IMR-90 (cell line): ENCODE measurements around the gene ADAMTS12.

Experiments
- BHLHE40 ChIP-seq: fragments of 150-350 bp; IDR thresholded peaks from 2 replicates; pipeline ENCODE4 v1.6.1; 2016; ENCODE audit warnings: mild to moderate bottlenecking, low read depth, low read length
- CTCF ChIP-seq: conservative IDR thresholded peaks from 2 replicates; pipeline ENCODE4 v1.5.1; 2012; ENCODE audit warnings: mild to moderate bottlenecking, low read depth, low read length, improper control_type of control experiment
- FOS ChIP-seq: fragments of 150-350 bp; IDR thresholded peaks from 2 replicates; pipeline ENCODE4 v1.6.1; 2016; ENCODE audit warnings: low read depth, low read length
- MAFK ChIP-seq: IDR thresholded peaks from 2 replicates; pipeline ENCODE4 v1.6.1; 2012; ENCODE audit warnings: low read depth, low read length, improper control_type of control experiment
- MAZ ChIP-seq: IDR thresholded peaks from 2 replicates; pipeline ENCODE4 v1.6.1; 2012; ENCODE audit warnings: low read depth, mild to moderate bottlenecking, low read length, improper control_type of control experiment, moderate library complexity, borderline replicate concordance
- MXI1 ChIP-seq: IDR thresholded peaks from 2 replicates; pipeline ENCODE4 v1.6.1; 2012; ENCODE audit warnings: low read depth, mild to moderate bottlenecking, low read length, moderate library complexity, borderline replicate concordance
- POLR2A ChIP-seq: IDR thresholded peaks from 2 replicates; pipeline ENCODE4 v1.6.1; 2012; ENCODE audit warnings: mild to moderate bottlenecking, low read depth, low read length
- SMC3 ChIP-seq: fragments of 150-350 bp; IDR thresholded peaks from 2 replicates; pipeline ENCODE4 v1.6.1; 2016; ENCODE audit warnings: low read depth, mild to moderate bottlenecking, antibody characterized with exemption, low read length, moderate library complexity

DNA sequence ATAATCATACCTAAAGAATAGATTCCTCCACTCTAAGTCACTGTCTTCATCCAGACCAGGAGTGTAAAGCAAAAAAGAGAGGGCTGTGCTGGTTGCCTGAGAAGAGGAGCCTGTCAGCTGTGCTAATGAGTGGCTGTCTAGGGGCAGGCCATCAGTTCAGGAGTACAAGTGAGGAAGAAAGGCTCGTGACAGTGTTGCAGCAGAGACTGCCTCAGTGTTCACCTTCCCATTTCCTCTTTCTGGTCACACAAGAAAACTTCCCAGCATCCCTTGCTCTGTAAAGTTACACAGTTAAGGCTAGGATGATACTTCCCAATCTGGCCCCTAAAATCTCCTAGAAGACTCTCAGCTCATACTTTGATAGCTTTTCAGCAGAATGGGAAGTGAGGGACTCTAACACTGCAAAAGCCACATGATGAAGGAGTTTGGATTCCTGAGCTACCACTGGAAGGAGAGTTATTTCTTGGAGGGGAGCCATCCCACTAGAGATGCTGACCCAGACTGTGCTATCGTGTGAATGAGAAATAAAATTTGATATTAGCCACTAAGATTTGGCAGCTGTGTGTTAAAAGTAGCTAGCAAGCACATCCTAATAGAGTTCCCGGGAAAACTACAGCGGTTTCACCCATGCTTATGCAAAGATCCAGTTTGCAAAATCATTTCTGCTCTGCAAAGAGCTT, 67.1 kb downstream of the ADAMTS12 start:
- TF ChIP-seq CTCF: no peak
- TF ChIP-seq BHLHE40: no peak
- TF ChIP-seq POLR2A: no peak
- no peak for TF ChIP-seq MXI1
- TF ChIP-seq MAZ: no peak
- no peak for TF ChIP-seq FOS
- no peak for TF ChIP-seq SMC3
- no peak for TF ChIP-seq MAFK
